GM12873 (cell line): ENCODE data around the gene PCF11.

ENCODE experiments used
- CTCF ChIP-seq: IDR thresholded peaks from 2 replicates; pipeline ENCODE4 v1.5.1; 2012; ENCODE audit warnings: low read depth, mild to moderate bottlenecking, moderate library complexity, low read length, control low read depth; ENCODE audit not compliant: insufficient read depth; ENCODE audit errors: missing control alignments

PCF11 gene

GRCh38 chr11:83156996-83157593, at the start of gene PCF11:
PCF11 (plus strand) TSS chr11:83157131; CDS start chr11:83157440, 309 bp downstream.
- TF ChIP-seq CTCF = no peak

GRCh38 chr11:83112886-83113285, 44.0 kb upstream of the PCF11 start:
- no peak for TF ChIP-seq CTCF

GRCh38 chr11:83115026-83115425, 41.9 kb upstream of the PCF11 start:
- no peak for TF ChIP-seq CTCF

GRCh38 chr11:83115551-83115950, 41.4 kb upstream of the PCF11 start:
- TF ChIP-seq CTCF = no peak

GRCh38 chr11:83116015-83116641, 40.8 kb upstream of the PCF11 start:
- TF ChIP-seq CTCF = no peak

- no peak for TF ChIP-seq CTCF
These were observed 38.1 kb upstream of the PCF11 start for GRCh38 chr11:83118814-83119213.

- no peak for TF ChIP-seq CTCF
These were observed 37.7 kb upstream of the PCF11 start for GRCh38 chr11:83119216-83119615.
